ENCODE data around the gene NKIRAS1. TPM values are rescaled to one million over a fixed set of nuclear protein-coding genes. Genes with fewer than 3 reads are reported as not detected.
A peak's percentile ranks its signal among the peaks of the same experiment; 100 is the strongest.

The NKIRAS1 gene
- total RNA-seq, 4 donors from 2014 or later: 3.2 to 13.8 (median 8.9) TPM

DNA sequence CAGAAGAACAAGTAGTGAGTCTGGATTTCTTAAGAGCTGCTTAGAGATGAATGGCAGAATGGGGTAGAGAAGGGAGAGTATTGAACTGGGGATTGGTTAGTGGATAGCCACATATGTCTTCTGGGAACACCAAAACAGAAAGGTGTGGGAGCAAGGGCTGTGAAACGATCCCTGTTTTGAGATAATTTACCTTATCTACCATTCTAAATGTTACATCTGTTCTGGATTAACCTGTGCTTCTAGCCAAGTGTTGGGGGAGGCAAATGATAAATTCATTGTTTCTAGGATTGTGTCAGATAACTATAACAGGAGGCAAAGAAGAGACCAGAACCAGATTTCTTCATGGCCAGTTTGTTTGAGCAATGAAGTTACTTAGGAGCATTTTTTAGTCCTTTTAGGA lies 36.7 kb upstream of the NKIRAS1 start:
- H3K27ac ChIP-seq: no peak overlapping the region
- H3K4me1 ChIP-seq: peaks cover 3 to 60% (median 25%) of the 10 kb centered on the region in 4 donors
- intact Hi-C loops (cut with DNase I; ENCODE audit: low total_unique reads) (no loop called here), in situ Hi-C loops (cut with MboI; ENCODE audit: low pct_ligation_motif_present in 1 of 4, low pct_unique_long_range_greater_than_20kb in 1 of 4, low sequenced_read_pairs in 3 of 4) (no loop called here)
- TF ChIP-seq POLR2A (IDR thresholded peaks at IDR 0.05): no peak
- no peak for TF ChIP-seq POLR2AphosphoS5 (IDR thresholded peaks at IDR 0.05)
- no peak for TF ChIP-seq CTCF (IDR thresholded peaks at IDR 0.05)
- TF ChIP-seq EP300 (IDR thresholded peaks at IDR 0.05; ENCODE audit: low read depth): no peak
- no peaks in the 10 kb centered on the region for H3K9me3 ChIP-seq
- DNase-seq: no peak
- no peak overlapping the region for H3K4me3 ChIP-seq
- peaks cover 0 to 6% (median 0%) of the 10 kb centered on the region in 4 donors for H3K36me3 ChIP-seq
- WGBS, 2 donors (ENCODE audit: low coverage in 1 of 2): 0 to 56% methylated on average over 1 of the region's 1 CpG
- no peaks in the 10 kb centered on the region for H3K27me3 ChIP-seq

- Histone ChIP-seq H3K27ac (no peak overlapping the region), H3K9me3 (no peaks in the 10 kb centered on the region), H3K36me3 (peaks cover 0 to 6% (median 0%) of the 10 kb centered on the region in 4 donors), H3K4me3 (no peak overlapping the region), H3K27me3 (no peaks in the 10 kb centered on the region), H3K4me1 (peaks cover 7 to 69% (median 33%) of the 10 kb centered on the region in 4 donors)
- intact Hi-C loops (cut with DNase I; ENCODE audit: low total_unique reads): no loop called here
- WGBS, 2 donors (ENCODE audit: low coverage in 1 of 2): 61 to 74% methylated on average over 2 to 4 of the region's 4 CpGs
- in situ Hi-C loops (cut with MboI; ENCODE audit: low pct_ligation_motif_present in 1 of 4, low pct_unique_long_range_greater_than_20kb in 1 of 4, low sequenced_read_pairs in 3 of 4): no loop called here
- TF ChIP-seq POLR2AphosphoS5 (IDR thresholded peaks at IDR 0.05): no peak
- TF ChIP-seq POLR2A (IDR thresholded peaks at IDR 0.05): no peak
- TF ChIP-seq CTCF (IDR thresholded peaks at IDR 0.05): no peak
- no peak for TF ChIP-seq EP300 (IDR thresholded peaks at IDR 0.05; ENCODE audit: low read depth)
- no peak for DNase-seq
Observed at GRCh38 chr3:23952646-23953045, 35.9 kb upstream of the NKIRAS1 start.

DNA sequence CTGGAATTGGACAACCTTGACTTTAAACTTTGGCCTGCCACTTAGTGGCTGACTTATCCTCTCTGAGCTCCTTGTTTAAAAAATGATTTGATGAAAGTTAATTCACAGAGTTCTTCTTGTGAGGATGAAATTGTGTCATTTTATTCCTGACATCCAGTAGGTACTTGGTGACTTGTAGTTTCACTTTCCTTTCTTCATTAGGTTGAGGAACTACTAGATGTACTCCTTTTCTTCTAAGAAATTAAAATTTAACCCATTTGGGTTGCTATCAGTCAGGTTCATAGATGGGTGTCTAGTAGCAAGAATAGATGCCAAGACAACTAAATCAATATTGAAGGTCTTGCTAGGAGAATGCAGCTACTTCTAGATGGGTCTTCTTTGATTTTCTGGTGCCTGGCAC lies 33.5 kb upstream of the NKIRAS1 start:
- no peak for DNase-seq
- H3K4me1 ChIP-seq: peaks cover 8 to 81% (median 46%) of the 10 kb centered on the region in 4 donors
- H3K27ac ChIP-seq: peak overlapping the region; percentile 36 to 61 (median 46)
- H3K36me3 ChIP-seq: peaks cover 0 to 3% (median 0%) of the 10 kb centered on the region in 4 donors
- in situ Hi-C loops (cut with MboI; ENCODE audit: low pct_ligation_motif_present in 1 of 4, low pct_unique_long_range_greater_than_20kb in 1 of 4, low sequenced_read_pairs in 3 of 4): no loop called here
- no peaks in the 10 kb centered on the region for H3K9me3 ChIP-seq
- TF ChIP-seq POLR2A (IDR thresholded peaks at IDR 0.05): no peak
- TF ChIP-seq EP300 (IDR thresholded peaks at IDR 0.05; ENCODE audit: low read depth): no peak
- TF ChIP-seq POLR2AphosphoS5 (IDR thresholded peaks at IDR 0.05): no peak
- no peak for TF ChIP-seq CTCF (IDR thresholded peaks at IDR 0.05)
- H3K4me3 ChIP-seq: no peak overlapping the region
- no peaks in the 10 kb centered on the region for H3K27me3 ChIP-seq
- intact Hi-C loops (cut with DNase I; ENCODE audit: low total_unique reads): no loop called here

GRCh38 chr3:23949784-23950183 lies 33.0 kb upstream of the NKIRAS1 start:
- in situ Hi-C loops (cut with MboI; ENCODE audit: low pct_ligation_motif_present in 1 of 4, low pct_unique_long_range_greater_than_20kb in 1 of 4, low sequenced_read_pairs in 3 of 4) (no loop called here), intact Hi-C loops (cut with DNase I; ENCODE audit: low total_unique reads) (no loop called here)
- Histone ChIP-seq H3K27me3 (no peaks in the 10 kb centered on the region), H3K36me3 (no peaks in the 10 kb centered on the region), H3K9me3 (no peaks in the 10 kb centered on the region), H3K27ac (peak overlapping the region; percentile 36 to 61 (median 46)), H3K4me3 (no peak overlapping the region), H3K4me1 (peaks cover 8 to 79% (median 46%) of the 10 kb centered on the region in 4 donors)
- no peak for TF ChIP-seq CTCF (IDR thresholded peaks at IDR 0.05)
- TF ChIP-seq EP300 (IDR thresholded peaks at IDR 0.05; ENCODE audit: low read depth): no peak
- TF ChIP-seq POLR2A (IDR thresholded peaks at IDR 0.05): no peak
- no peak for TF ChIP-seq POLR2AphosphoS5 (IDR thresholded peaks at IDR 0.05)
- DNase-seq: peak; percentile 56

Data from transverse colon (tissue), 4 donors.